ENCODE measurements around the gene CABLES1. TPM values are rescaled to one million over a fixed set of nuclear protein-coding genes. Genes with fewer than 3 reads are reported as not detected.

Gene CABLES1
- total RNA-seq, 1 experiment from 2014 or later, result 16.2 TPM

DNA sequence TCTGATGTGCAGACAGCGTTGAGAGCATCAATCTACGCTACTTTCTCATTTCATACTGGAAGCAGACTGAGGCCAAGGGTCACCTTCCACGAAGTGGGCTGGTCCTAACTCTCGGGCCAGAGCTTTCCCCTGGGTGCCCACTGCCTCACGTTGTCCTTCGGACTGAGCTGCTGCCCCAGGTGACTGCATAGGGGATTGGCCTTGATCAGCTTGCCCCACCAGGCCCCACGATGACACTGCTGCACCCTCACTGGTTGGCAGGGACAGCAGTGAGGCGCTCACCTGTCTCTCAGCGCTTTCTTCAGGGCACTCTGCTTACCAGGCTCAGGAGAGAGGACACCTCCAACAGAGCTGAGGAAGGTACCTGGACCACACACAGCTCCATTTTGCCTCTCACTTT, 47.3 kb downstream of the CABLES1 start:
- TF ChIP-seq, protein P1, sequence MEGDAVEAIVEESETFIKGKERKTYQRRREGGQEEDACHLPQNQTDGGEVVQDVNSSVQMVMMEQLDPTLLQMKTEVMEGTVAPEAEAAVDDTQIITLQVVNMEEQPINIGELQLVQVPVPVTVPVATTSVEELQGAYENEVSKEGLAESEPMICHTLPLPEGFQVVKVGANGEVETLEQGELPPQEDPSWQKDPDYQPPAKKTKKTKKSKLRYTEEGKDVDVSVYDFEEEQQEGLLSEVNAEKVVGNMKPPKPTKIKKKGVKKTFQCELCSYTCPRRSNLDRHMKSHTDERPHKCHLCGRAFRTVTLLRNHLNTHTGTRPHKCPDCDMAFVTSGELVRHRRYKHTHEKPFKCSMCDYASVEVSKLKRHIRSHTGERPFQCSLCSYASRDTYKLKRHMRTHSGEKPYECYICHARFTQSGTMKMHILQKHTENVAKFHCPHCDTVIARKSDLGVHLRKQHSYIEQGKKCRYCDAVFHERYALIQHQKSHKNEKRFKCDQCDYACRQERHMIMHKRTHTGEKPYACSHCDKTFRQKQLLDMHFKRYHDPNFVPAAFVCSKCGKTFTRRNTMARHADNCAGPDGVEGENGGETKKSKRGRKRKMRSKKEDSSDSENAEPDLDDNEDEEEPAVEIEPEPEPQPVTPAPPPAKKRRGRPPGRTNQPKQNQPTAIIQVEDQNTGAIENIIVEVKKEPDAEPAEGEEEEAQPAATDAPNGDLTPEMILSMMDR (IDR thresholded peaks at IDR 0.05; ENCODE audit: unreplicated experiment), result no peak
- Mint-ChIP-seq H3K27me3 (ENCODE audit: unreplicated experiment) (no peaks in the 10 kb centered on the region), H3K36me3 (ENCODE audit: insufficient read depth, unreplicated experiment) (no peaks in the 10 kb centered on the region), H3K9me3 (ENCODE audit: low read depth, unreplicated experiment) (no peaks in the 10 kb centered on the region), H3K4me1 (ENCODE audit: low read depth, unreplicated experiment) (peaks cover 6% of the 10 kb centered on the region), H3K4me3 (ENCODE audit: low read depth, unreplicated experiment) (no peak overlapping the region), H3K27ac (ENCODE audit: unreplicated experiment) (no peak overlapping the region)
- CTCF ChIA-PET, result interaction anchor here (0.5 kb wide), 1 partner anchor 46 kb away, joined by 4 read pairs; no protein-coding TSS in a partner anchor
- no TSS peak for BruUV-seq (replicated peaks)
- no peak for DNase-seq
- intact Hi-C loops (cut with micrococcal nuclease; ENCODE audit: unreplicated experiment), result no loop called here

DNA sequence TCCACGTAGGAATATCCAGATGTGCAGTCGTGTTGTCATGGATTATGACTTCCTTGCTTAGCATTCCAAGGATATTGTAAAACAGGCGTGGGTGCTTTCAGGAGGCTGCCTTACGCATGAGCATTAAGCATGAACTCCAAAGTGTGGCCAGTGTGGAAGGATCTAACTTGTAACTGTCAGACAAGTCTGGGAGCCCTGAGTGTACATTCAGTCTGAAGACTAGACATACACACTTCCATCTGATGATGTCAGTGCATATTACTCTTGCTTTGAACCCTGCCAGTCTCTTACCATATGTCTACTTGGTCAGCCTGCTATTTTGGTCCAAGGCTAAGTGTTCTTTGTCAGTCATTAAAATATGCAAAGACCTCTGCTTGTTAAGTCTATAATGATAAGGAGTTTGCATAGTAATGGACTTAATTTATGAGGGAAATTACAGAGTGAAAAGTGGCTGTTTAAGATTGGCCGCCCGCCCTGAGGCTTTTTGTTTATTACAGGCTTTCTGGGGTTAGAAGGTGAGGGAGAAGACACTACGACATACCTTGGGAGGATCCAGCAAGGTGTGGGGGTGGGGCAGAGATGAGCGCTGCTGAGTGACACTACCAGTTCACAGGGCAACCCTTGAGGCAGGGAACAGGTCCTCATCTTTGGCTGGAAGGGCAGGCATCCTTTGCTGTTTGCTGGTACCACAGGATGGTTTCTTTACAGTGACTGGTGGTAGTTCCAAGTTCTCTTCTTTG, 48.3 kb downstream of the CABLES1 start:
- peaks cover 6% of the 10 kb centered on the region for H3K4me1 Mint-ChIP-seq (ENCODE audit: low read depth, unreplicated experiment)
- CTCF ChIA-PET, result interaction anchor here (0.5 kb wide), 1 partner anchor 45 kb away, joined by 4 read pairs; no protein-coding TSS in a partner anchor
- H3K27ac Mint-ChIP-seq (ENCODE audit: unreplicated experiment), result no peak overlapping the region
- no peaks in the 10 kb centered on the region for H3K36me3 Mint-ChIP-seq (ENCODE audit: insufficient read depth, unreplicated experiment)
- no TSS peak for BruUV-seq (replicated peaks)
- no peak overlapping the region for H3K4me3 Mint-ChIP-seq (ENCODE audit: low read depth, unreplicated experiment)
- no peak for DNase-seq
- intact Hi-C loops (cut with micrococcal nuclease; ENCODE audit: unreplicated experiment), result no loop called here
- TF ChIP-seq, protein P1 (IDR thresholded peaks at IDR 0.05; ENCODE audit: unreplicated experiment), result no peak
- H3K27me3 Mint-ChIP-seq (ENCODE audit: unreplicated experiment), result no peaks in the 10 kb centered on the region
- H3K9me3 Mint-ChIP-seq (ENCODE audit: low read depth, unreplicated experiment), result no peaks in the 10 kb centered on the region

- Mint-ChIP-seq H3K4me3 (ENCODE audit: low read depth, unreplicated experiment) (no peak overlapping the region), H3K9me3 (ENCODE audit: low read depth, unreplicated experiment) (no peaks in the 10 kb centered on the region), H3K4me1 (ENCODE audit: low read depth, unreplicated experiment) (peaks cover 6% of the 10 kb centered on the region), H3K36me3 (ENCODE audit: insufficient read depth, unreplicated experiment) (no peaks in the 10 kb centered on the region), H3K27me3 (ENCODE audit: unreplicated experiment) (no peaks in the 10 kb centered on the region), H3K27ac (ENCODE audit: unreplicated experiment) (no peak overlapping the region)
- TF ChIP-seq, protein P1 (IDR thresholded peaks at IDR 0.05; ENCODE audit: unreplicated experiment), result no peak
- CTCF ChIA-PET, result interaction anchor here (0.5 kb wide), 1 partner anchor 163 kb away, joined by 4 read pairs; no protein-coding TSS in a partner anchor
- no peak for DNase-seq
- no TSS peak for BruUV-seq (replicated peaks)
- intact Hi-C loops (cut with micrococcal nuclease; ENCODE audit: unreplicated experiment), result no loop called here
Observed at GRCh38 chr18:23186781-23187180, 51.5 kb downstream of the CABLES1 start.

DNA sequence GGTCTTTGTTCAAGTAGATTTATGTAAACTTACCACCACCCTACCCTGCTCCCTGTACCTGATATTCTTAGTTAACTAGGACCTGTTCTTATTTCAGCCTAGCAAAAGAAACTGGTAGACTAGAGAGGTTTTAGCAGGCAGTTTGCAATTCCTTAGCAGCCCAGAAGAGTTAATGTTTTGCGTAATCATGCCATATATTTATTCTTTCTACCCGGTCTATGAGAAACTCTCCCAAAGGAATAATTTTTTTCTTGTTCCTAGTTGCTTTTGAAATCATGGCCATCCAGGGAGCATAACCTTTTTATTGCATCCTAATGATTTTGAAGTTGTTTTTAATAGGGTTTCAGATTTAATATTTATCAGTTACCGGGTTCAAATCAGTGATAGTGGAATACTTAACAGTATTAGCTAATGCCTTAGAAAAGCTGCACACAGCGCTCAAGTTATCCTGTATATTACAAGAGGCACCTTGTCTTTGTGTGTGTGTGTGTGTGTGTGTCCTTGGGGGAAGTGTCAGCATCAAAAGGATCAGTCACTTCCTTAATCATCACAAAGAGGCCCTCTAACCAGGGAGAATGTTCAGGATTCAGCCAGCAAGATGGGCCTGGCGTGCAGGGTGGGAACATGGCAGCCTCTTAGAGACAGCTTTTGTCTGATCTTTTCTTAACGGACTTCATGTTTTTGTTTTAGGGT, 52.9 kb downstream of the CABLES1 start:
- H3K27ac Mint-ChIP-seq (ENCODE audit: unreplicated experiment), result no peak overlapping the region
- no peak overlapping the region for H3K4me3 Mint-ChIP-seq (ENCODE audit: low read depth, unreplicated experiment)
- CTCF ChIA-PET, result no interaction called here
- no peaks in the 10 kb centered on the region for H3K36me3 Mint-ChIP-seq (ENCODE audit: insufficient read depth, unreplicated experiment)
- intact Hi-C loops (cut with micrococcal nuclease; ENCODE audit: unreplicated experiment), result no loop called here
- no peaks in the 10 kb centered on the region for H3K9me3 Mint-ChIP-seq (ENCODE audit: low read depth, unreplicated experiment)
- no peaks in the 10 kb centered on the region for H3K27me3 Mint-ChIP-seq (ENCODE audit: unreplicated experiment)
- DNase-seq, result no peak
- TF ChIP-seq, protein P1 (IDR thresholded peaks at IDR 0.05; ENCODE audit: unreplicated experiment), result no peak
- H3K4me1 Mint-ChIP-seq (ENCODE audit: low read depth, unreplicated experiment), result peaks cover 6% of the 10 kb centered on the region
- no TSS peak for BruUV-seq (replicated peaks)

Measured in Calu3 (cell line).